ENCODE results near the gene ZNRF4. TPM values are rescaled to one million over a fixed set of nuclear protein-coding genes. Genes with fewer than 3 reads are reported as not detected.

Gene ZNRF4, protein sequence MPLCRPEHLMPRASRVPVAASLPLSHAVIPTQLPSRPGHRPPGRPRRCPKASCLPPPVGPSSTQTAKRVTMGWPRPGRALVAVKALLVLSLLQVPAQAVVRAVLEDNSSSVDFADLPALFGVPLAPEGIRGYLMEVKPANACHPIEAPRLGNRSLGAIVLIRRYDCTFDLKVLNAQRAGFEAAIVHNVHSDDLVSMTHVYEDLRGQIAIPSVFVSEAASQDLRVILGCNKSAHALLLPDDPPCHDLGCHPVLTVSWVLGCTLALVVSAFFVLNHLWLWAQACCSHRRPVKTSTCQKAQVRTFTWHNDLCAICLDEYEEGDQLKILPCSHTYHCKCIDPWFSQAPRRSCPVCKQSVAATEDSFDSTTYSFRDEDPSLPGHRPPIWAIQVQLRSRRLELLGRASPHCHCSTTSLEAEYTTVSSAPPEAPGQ
- not detected in 2 replicates for total RNA-seq

DNA sequence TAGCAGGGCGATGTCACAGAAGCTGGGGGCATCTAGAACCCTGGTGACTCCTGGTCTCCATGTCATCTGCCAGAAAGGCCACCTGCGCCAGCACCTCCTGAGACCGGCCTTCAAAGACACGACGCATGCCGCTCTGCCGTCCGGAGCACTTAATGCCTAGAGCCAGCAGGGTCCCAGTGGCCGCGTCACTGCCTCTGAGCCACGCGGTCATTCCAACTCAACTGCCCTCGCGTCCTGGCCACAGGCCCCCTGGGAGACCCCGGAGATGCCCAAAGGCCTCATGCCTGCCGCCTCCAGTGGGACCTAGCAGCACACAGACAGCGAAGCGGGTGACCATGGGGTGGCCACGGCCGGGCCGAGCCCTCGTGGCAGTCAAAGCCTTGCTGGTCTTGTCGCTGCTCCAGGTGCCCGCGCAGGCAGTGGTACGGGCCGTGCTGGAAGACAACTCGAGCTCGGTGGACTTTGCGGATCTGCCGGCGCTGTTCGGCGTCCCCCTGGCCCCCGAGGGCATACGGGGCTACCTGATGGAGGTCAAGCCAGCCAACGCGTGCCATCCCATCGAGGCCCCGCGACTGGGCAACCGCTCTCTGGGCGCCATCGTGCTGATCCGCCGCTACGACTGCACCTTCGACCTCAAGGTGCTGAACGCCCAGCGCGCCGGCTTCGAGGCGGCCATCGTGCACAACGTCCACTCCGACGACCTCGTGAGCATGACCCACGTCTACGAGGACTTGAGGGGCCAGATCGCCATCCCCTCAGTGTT lies at the start of gene ZNRF4:
Gene ZNRF4, plus strand, starts transcription at position 51 of the 763 bp plus-strand sequence. Its CDS starts 75 bp downstream, at position 126.

Other genes with a start within 250 kb of the ZNRF4 start
- 63.2 and 66.1 TPM in 2 replicates for gene PTPRS, start 114.6 kb upstream of the ZNRF4 start, total RNA-seq
- under 0.01 TPM in 1 of 2 replicates, not detected in the other for gene TINCR, start 112.5 kb downstream of the ZNRF4 start, total RNA-seq
- 9.2 and 11.9 TPM in 2 replicates for gene SAFB2, start 167.4 kb downstream of the ZNRF4 start, total RNA-seq
- gene SAFB, start 167.7 kb downstream of the ZNRF4 start, total RNA-seq = 29.4 and 41.8 TPM in 2 replicates
- 93.1 and 93.7 TPM in 2 replicates for gene MICOS13, start 225.1 kb downstream of the ZNRF4 start, total RNA-seq
- 12.4 and 13.1 TPM in 2 replicates for gene HSD11B1L, start 225.6 kb downstream of the ZNRF4 start, total RNA-seq
- 1,608 and 1,657 TPM in 2 replicates for gene RPL36, start 234.9 kb downstream of the ZNRF4 start, total RNA-seq